Measurements from ENCODE around the gene EN1.

EN1 gene

GRCh38 chr2:118856330-118856977, 9.0 kb upstream of the EN1 start:
- DNase-seq (ENCODE audit: low read depth, low spot score), result no peak

- peak; percentile 97 for DNase-seq (ENCODE audit: low read depth, low spot score)
Measured at GRCh38 chr2:118855451-118856279, 8.2 kb upstream of the EN1 start.

GRCh38 chr2:118854507-118855345, 7.3 kb upstream of the EN1 start:
- DNase-seq (ENCODE audit: low read depth, low spot score), result peak; percentile 53

- peak; percentile 17 for DNase-seq (ENCODE audit: low read depth, low spot score)
Measured at GRCh38 chr2:118853651-118854291, 6.3 kb upstream of the EN1 start.

GRCh38 chr2:118853129-118853640, 5.7 kb upstream of the EN1 start:
- no peak for DNase-seq (ENCODE audit: low read depth, low spot score)

GRCh38 chr2:118852605-118853128, 5.2 kb upstream of the EN1 start:
- peak; percentile 48 for DNase-seq (ENCODE audit: low read depth, low spot score)

GRCh38 chr2:118851650-118852049, 4.2 kb upstream of the EN1 start:
- DNase-seq (ENCODE audit: low read depth, low spot score), result peak; percentile 11

- DNase-seq (ENCODE audit: low read depth, low spot score), result peak; percentile 10
Measured at GRCh38 chr2:118850901-118851415, 3.5 kb upstream of the EN1 start.

GRCh38 chr2:118850168-118850900, 2.9 kb upstream of the EN1 start:
- DNase-seq (ENCODE audit: low read depth, low spot score), result peak; percentile 12

- DNase-seq (ENCODE audit: low read depth, low spot score), result peak; percentile 35
Measured at GRCh38 chr2:118849226-118850167, 2.0 kb upstream of the EN1 start.

GRCh38 chr2:118848381-118849225, 1.2 kb upstream of the EN1 start:
- DNase-seq (ENCODE audit: low read depth, low spot score), result peak; percentile 54

GRCh38 chr2:118847762-118848172, 319 bp upstream of the EN1 start:
- DNase-seq (ENCODE audit: low read depth, low spot score), result peak; percentile 75

- peak; percentile 40 for DNase-seq (ENCODE audit: low read depth, low spot score)
Measured at GRCh38 chr2:118846442-118846952, 951 bp downstream of the EN1 start.

GRCh38 chr2:118845522-118846441, 1.7 kb downstream of the EN1 start:
- DNase-seq (ENCODE audit: low read depth, low spot score), result peak; percentile 37

- peak; percentile 61 for DNase-seq (ENCODE audit: low read depth, low spot score)
Measured at GRCh38 chr2:118845005-118845521, 2.4 kb downstream of the EN1 start.

- peak; percentile 25 for DNase-seq (ENCODE audit: low read depth, low spot score)
Measured at GRCh38 chr2:118844261-118845004, 3.0 kb downstream of the EN1 start.
